Stimulated activated CD4-positive, alpha-beta T cell treated with anti-CD3 and anti-CD28 coated beads, Interleukin-12 subunit alpha, Interleukin-12 subunit beta, amount 100 ng/mL, for 48 hours (primary cell): ENCODE results near the gene SH2D6.
"Not testable (repeated sequence)": the region's sequence is repeated elsewhere in the genome, so short reads cannot be mapped to it uniquely, and the experiment has no call there.

Experiments used
- DNase-seq, 3 donors: peaks; one replicate each; pipeline ENCODE4 v3.0.0-alpha.2; 2020; ENCODE audit warnings: low read depth in 2 of 3, low spot score in 1 of 3

SH2D6 gene

GRCh38 chr2:85439025-85439472 lies 20.5 kb downstream of the SH2D6 start:
- no peak for DNase-seq

GRCh38 chr2:85439569-85439968 lies 21.1 kb downstream of the SH2D6 start:
- not testable (repeated sequence) for DNase-seq

- DNase-seq: no peak
Observed at GRCh38 chr2:85439986-85440385, 21.5 kb downstream of the SH2D6 start.

- no peak for DNase-seq
Observed at GRCh38 chr2:85440729-85441128, 22.2 kb downstream of the SH2D6 start.

GRCh38 chr2:85441864-85442263 lies 23.4 kb downstream of the SH2D6 start:
- no peak for DNase-seq

- no peak for DNase-seq
Observed at GRCh38 chr2:85444629-85445172, 26.2 kb downstream of the SH2D6 start.

- no peak for DNase-seq
Observed at GRCh38 chr2:85445316-85446295, 27.1 kb downstream of the SH2D6 start.

GRCh38 chr2:85446296-85447221 lies 28.0 kb downstream of the SH2D6 start:
- no peak for DNase-seq

GRCh38 chr2:85447222-85447585 lies 28.7 kb downstream of the SH2D6 start:
- DNase-seq: no peak

GRCh38 chr2:85448461-85449213 lies 30.1 kb downstream of the SH2D6 start:
- no peak for DNase-seq

GRCh38 chr2:85449214-85449588 lies 30.7 kb downstream of the SH2D6 start:
- no peak for DNase-seq

GRCh38 chr2:85452237-85452636 lies 33.7 kb downstream of the SH2D6 start:
- DNase-seq: no peak

- no peak for DNase-seq
Observed at GRCh38 chr2:85453571-85453970, 35.1 kb downstream of the SH2D6 start.

GRCh38 chr2:85455552-85456090 lies 37.1 kb downstream of the SH2D6 start:
- no peak for DNase-seq

GRCh38 chr2:85457043-85457442 lies 38.5 kb downstream of the SH2D6 start:
- DNase-seq: no peak

GRCh38 chr2:85457877-85458316 lies 39.4 kb downstream of the SH2D6 start:
- no peak for DNase-seq

GRCh38 chr2:85458601-85459563 lies 40.4 kb downstream of the SH2D6 start:
- no peak for DNase-seq

- no peak for DNase-seq
Observed at GRCh38 chr2:85459771-85460170, 41.3 kb downstream of the SH2D6 start.

GRCh38 chr2:85462322-85462721 lies 43.8 kb downstream of the SH2D6 start:
- DNase-seq: no peak
